ENCODE results near the gene LSM7.

LSM7 gene

DNA sequence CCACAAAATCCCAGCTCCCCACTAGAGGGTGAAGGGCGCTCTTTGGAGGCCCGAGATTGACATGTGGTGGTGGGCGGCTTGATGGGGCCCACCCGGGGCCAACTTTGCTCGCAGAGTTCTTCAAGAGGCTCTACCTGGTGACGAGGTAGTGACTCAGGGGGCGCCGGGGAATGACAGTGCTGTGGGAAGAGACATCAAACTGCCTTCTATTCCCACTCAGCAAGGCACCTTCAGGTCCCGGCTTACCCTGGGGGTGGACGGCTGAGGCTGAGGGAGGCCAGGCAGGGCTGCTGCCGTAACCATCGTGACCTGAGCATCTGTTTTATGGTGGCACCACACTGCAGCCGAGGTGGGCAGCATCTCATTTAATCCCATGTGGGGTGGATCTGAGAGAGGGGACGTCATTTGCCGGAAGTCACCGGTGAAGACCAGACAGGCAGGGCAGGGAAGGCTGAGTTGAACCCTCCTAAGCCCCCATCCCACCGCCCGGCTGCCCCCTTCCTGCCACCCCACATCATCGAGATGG, 22.0 kb downstream of the LSM7 start:
- no peak for TF ChIP-seq LEF1 (IDR thresholded peaks at IDR 0.05; ENCODE audit: borderline replicate concordance)
- TF ChIP-seq SP1 (IDR thresholded peaks at IDR 0.05): no peak
- TF ChIP-seq SUZ12 (IDR thresholded peaks at IDR 0.05): no peak
- CTCF ChIA-PET: no interaction called here
- DNase-seq (ENCODE audit: extremely low spot score): no peak
- POLR2A ChIA-PET: no interaction called here

DNA sequence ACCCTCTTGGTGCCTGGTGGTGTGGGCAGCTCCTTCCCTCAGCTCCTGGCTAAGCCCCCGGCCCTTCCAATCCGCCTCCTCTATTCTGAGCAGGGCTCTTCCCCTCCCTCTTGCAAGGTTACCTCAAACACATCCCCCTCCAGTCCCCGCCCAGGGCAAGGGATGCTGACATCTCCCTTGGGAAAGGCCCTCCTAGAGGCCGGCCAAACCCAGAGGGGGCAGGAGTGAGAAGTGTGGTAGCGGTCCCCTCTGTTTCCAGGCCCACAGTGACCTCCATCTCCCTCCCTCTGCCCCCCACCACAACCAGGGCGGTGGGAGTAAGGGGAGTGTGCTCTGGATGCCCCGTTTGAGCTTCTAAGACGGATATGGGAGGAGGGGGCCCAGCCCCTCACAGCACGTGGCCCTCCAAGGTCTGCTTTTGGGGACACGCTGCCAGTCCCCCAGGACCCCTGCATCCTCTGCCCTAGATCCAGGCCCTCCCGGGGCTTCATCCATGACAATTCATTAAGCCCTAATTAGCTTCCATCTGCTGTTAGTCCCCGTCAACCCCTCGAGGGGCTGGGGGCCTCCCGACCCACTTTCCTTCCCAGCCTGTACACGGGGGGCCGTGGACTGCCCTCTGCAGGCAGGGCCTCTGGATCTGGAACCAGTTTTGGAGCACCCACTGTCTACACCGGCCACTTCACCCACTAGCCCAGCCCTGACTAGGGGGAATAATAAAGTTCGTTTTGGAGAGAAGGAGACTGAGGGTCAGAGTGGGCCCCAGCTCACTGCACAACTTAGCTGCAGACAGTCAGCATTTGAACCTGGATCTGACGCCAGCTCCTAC, 22.7 kb downstream of the LSM7 start:
- CTCF ChIA-PET: no interaction called here

DNA sequence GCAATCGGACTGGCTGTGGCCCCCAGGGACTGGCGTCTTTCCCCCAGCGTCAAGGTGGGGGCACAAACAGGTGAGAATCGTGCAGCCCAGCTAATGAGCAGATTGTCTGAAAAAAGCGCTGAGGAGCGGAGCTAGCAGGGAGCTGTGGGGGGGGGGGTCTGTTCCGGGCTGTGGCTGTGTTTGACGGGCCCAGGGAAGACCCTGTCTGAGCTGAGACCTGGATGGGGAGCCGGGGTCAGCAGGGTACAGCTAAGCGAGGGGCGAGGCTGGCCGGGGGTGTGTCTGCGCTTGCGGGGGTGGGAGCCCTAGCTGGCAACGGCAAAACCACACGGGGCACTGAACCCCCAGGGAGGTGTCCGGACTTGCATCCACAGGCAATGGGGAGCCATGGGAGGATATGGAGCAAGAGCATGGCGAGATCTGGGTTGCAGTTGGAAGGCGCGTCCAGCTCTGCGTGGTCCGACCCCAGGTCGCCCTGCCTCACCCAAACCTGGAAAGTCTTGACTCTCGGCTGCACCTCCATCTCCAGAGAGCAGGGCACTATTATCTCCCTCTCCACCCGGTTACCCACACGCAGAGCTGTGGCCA, 25.1 kb downstream of the LSM7 start:
- DNase-seq (ENCODE audit: extremely low spot score): no peak
- POLR2A ChIA-PET: interaction anchor here (1.0 kb wide), 1 partner anchor 25 kb away, joined by 3 read pairs; the partner anchor contains the start of genes LSM7 and SPPL2B
- no peak for TF ChIP-seq FOXM1 (IDR thresholded peaks at IDR 0.05; ENCODE audit: borderline replicate concordance)
- TF ChIP-seq ARNT (IDR thresholded peaks at IDR 0.05): no peak
- no peak for TF ChIP-seq L3MBTL2 (conservative IDR thresholded peaks at IDR 0.05)
- TF ChIP-seq NFRKB (IDR thresholded peaks at IDR 0.05): no peak
- no peak for TF ChIP-seq SUZ12 (IDR thresholded peaks at IDR 0.05)
- no peak for TF ChIP-seq ZNF384 (IDR thresholded peaks at IDR 0.05)
- TF ChIP-seq BHLHE40 (IDR thresholded peaks at IDR 0.05; ENCODE audit: borderline replicate concordance): no peak
- no peak for TF ChIP-seq SP1 (IDR thresholded peaks at IDR 0.05)
- TF ChIP-seq CTBP1 (IDR thresholded peaks at IDR 0.05; ENCODE audit: borderline replicate concordance): no peak
- CTCF ChIA-PET: no interaction called here

More for the DNA sequence above, 22.7 kb downstream of the LSM7 start:
- POLR2A ChIA-PET: no interaction called here
- no peak for TF ChIP-seq ARNT (IDR thresholded peaks at IDR 0.05)
- no peak for TF ChIP-seq FOXA1 (IDR thresholded peaks at IDR 0.05)
- no peak for TF ChIP-seq SP1 (IDR thresholded peaks at IDR 0.05)
- TF ChIP-seq ZNF384 (IDR thresholded peaks at IDR 0.05): no peak
- no peak for TF ChIP-seq LEF1 (IDR thresholded peaks at IDR 0.05; ENCODE audit: borderline replicate concordance)
- TF ChIP-seq FOXM1 (IDR thresholded peaks at IDR 0.05; ENCODE audit: borderline replicate concordance): no peak
- TF ChIP-seq, protein P1, sequence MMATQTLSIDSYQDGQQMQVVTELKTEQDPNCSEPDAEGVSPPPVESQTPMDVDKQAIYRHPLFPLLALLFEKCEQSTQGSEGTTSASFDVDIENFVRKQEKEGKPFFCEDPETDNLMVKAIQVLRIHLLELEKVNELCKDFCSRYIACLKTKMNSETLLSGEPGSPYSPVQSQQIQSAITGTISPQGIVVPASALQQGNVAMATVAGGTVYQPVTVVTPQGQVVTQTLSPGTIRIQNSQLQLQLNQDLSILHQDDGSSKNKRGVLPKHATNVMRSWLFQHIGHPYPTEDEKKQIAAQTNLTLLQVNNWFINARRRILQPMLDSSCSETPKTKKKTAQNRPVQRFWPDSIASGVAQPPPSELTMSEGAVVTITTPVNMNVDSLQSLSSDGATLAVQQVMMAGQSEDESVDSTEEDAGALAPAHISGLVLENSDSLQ (IDR thresholded peaks at IDR 0.05): no peak
- no peak for TF ChIP-seq TARDBP (IDR thresholded peaks at IDR 0.05)
- TF ChIP-seq HDGF (IDR thresholded peaks at IDR 0.05; ENCODE audit: borderline replicate concordance): no peak
- no peak for TF ChIP-seq CTBP1 (IDR thresholded peaks at IDR 0.05; ENCODE audit: borderline replicate concordance)
- DNase-seq (ENCODE audit: extremely low spot score): no peak

DNA sequence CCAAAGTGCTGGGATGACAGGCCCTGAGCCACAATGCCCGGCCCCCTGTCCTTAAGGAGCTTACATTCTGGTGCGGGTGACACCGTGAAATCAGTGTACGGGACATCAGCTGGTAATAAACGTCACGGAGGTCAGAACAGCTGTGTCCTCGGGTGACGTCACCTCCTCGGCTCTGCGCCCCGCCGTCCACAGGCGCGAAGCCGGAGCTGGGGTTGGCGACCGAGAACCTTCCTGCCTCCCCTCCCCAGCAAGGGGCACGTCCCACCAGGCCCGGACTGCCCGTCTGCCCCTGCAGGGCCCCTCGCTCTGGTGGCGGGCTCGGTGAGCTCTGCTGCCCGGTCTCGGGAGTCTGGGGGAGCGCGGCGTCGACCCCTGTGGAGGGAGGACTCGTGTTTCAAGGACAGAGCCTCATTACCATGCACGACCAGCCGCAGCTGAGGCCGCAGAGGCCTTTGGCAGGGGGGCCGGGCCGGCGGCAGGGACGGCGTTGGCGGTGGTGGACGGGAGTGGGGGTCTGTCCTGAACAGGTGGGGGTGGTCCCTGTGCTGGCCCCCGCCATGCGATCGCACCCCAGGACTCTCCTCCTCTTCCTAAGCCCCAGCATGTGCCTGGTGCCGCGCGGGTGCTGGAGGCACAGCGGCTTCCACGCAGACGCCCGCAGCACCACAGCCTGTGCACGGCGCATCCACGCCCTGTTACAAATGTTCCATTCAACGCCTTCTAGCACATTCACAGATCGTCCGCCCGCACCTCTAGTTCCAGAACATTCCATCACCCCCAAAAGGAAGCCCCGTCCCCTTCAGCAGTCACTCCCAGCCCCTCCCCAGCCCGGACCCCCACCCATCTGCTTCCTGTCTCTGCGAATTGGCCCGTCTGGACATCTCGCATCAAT, 25.8 kb downstream of the LSM7 start:
- no peak for DNase-seq (ENCODE audit: extremely low spot score)
- POLR2A ChIA-PET: interaction anchor here (1.0 kb wide), 1 partner anchor 154 kb away, joined by 3 read pairs; the partner anchor contains the start of gene LMNB2
- no peak for TF ChIP-seq FOXA1 (IDR thresholded peaks at IDR 0.05)
- CTCF ChIA-PET: interaction anchor here (1.2 kb wide), 1 partner anchor 14 kb away, joined by 5 read pairs; no protein-coding TSS in a partner anchor

DNA sequence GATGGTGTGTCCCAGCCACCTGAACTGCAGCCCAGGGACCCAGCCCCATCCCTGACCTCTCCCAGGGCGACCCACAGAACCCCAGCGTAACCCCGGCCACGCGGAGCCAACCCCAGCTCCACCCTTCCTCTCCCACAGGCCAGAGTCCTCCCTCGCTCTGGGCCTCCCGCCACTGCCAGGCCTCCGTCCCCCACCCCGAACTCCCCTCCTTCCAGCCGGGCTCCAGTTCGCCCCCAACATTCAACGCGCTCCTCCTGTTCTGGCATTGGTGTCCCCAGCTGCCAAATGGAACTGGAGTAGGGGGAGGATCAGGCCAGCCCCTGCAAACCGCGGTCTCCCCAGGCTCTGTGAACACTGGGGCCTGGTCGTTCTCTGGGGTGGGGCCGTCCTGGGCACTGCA, 27.9 kb downstream of the LSM7 start:
- no peak for DNase-seq (ENCODE audit: extremely low spot score)
- ChIA-PET POLR2A (no interaction called here), CTCF (no interaction called here)
- TF ChIP-seq FOXA1 (IDR thresholded peaks at IDR 0.05) (no peak), LEF1 (IDR thresholded peaks at IDR 0.05; ENCODE audit: borderline replicate concordance) (no peak), L3MBTL2 (conservative IDR thresholded peaks at IDR 0.05) (no peak)

DNA sequence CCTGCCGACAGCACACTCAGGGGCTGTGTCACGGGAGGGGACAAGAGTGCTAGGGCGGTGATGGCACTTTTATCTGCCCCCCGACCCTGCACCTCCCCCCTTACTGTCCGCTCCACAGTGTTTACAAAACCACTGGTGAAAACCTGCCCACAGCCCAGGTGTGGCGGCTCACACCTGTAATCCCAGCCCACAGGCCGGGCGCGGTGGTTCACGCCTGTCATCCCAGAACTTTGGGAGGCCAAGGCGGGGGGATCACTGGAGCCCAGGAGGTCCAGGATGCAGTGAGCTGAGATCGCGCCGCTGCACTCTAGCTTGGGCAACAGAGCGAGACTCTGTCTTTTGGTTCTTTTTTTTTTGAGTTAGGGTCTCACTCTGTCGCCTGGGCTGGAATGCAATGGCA, 32.2 kb downstream of the LSM7 start:
- DNase-seq (ENCODE audit: extremely low spot score): no peak
- ChIA-PET POLR2A (interaction anchor here (0.9 kb wide), 1 partner anchor 24 kb away, joined by 3 read pairs; no protein-coding TSS in a partner anchor), CTCF (no interaction called here)
- no peak for TF ChIP-seq CTBP1 (IDR thresholded peaks at IDR 0.05; ENCODE audit: borderline replicate concordance)
- no peak for TF ChIP-seq SP1 (IDR thresholded peaks at IDR 0.05)
- TF ChIP-seq FOXK2 (IDR thresholded peaks at IDR 0.05): no peak
- TF ChIP-seq, protein P1 (IDR thresholded peaks at IDR 0.05): no peak
- TF ChIP-seq FOXA1 (IDR thresholded peaks at IDR 0.05): no peak
- no peak for TF ChIP-seq TARDBP (IDR thresholded peaks at IDR 0.05)
- TF ChIP-seq ELF4 (IDR thresholded peaks at IDR 0.05): no peak

All from HEK293T (cell line).